ENCODE measurements around the gene LRRC36.

The LRRC36 gene

DNA sequence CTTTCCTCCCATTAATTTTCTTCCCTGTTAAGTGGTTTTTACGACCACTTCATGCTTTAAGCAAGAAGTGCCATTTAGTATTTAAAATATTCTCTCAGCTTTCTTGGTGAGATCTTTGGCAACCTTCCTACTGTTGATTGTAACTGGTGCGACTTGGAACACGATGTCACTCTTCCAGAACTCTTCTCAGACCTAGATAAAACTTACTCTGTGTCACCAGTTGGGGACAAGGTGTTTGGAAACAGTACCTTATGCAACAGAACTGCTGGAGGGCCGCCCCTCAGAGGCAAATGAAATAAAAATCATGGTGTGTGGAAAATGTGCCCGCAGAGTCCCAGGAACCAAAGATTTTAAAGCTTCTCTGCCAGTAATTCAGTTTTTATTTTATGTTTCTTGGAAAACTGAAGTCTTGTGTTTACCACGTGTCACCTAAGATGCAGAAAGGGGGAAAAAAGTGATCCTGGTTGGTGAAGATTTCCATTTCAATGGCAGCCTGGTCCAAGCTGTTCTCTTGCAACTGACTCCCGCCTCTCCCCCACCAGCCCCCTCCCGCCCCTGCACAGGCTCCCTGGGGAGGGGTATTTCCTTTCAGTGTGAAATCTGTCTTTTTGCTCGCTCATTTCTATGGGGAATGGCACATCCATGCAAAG, 97.1 kb downstream of the LRRC36 start:
- no peak overlapping the region for H3K9ac ChIP-seq (ENCODE audit: low read length)
- H3K9me3 ChIP-seq (ENCODE audit: insufficient read depth, low read length) = no peaks in the 10 kb centered on the region
- no peak overlapping the region for H3K27ac ChIP-seq (ENCODE audit: low read depth, low read length)
- no peaks in the 10 kb centered on the region for H3K27me3 ChIP-seq (ENCODE audit: low read length)
- H3K36me3 ChIP-seq (ENCODE audit: low read length) = no peaks in the 10 kb centered on the region
- no peak overlapping the region for H3K4me3 ChIP-seq (ENCODE audit: insufficient read depth, low read length, poor library complexity, severe bottlenecking)
- no peaks in the 10 kb centered on the region for H3F3A ChIP-seq (ENCODE audit: insufficient read depth)
- H3K9me2 ChIP-seq (replicated peaks; ENCODE audit: insufficient read depth, low read length) = no peaks in the 10 kb centered on the region
- no peaks in the 10 kb centered on the region for H4K20me1 ChIP-seq (ENCODE audit: low read depth, low read length)
- H3K79me2 ChIP-seq (ENCODE audit: insufficient read depth, low read length) = no peaks in the 10 kb centered on the region
- H2AFZ ChIP-seq (ENCODE audit: low read depth, low read length, severe bottlenecking) = no peak overlapping the region
- no peak for TF ChIP-seq EZH2phosphoT487 (conservative IDR thresholded peaks at IDR 0.05; ENCODE audit: low read length)
- TF ChIP-seq, protein P1, sequence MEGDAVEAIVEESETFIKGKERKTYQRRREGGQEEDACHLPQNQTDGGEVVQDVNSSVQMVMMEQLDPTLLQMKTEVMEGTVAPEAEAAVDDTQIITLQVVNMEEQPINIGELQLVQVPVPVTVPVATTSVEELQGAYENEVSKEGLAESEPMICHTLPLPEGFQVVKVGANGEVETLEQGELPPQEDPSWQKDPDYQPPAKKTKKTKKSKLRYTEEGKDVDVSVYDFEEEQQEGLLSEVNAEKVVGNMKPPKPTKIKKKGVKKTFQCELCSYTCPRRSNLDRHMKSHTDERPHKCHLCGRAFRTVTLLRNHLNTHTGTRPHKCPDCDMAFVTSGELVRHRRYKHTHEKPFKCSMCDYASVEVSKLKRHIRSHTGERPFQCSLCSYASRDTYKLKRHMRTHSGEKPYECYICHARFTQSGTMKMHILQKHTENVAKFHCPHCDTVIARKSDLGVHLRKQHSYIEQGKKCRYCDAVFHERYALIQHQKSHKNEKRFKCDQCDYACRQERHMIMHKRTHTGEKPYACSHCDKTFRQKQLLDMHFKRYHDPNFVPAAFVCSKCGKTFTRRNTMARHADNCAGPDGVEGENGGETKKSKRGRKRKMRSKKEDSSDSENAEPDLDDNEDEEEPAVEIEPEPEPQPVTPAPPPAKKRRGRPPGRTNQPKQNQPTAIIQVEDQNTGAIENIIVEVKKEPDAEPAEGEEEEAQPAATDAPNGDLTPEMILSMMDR (IDR thresholded peaks at IDR 0.05; ENCODE audit: insufficient read depth, low read length, poor library complexity, severe bottlenecking) = no peak
- H3K4me2 ChIP-seq (ENCODE audit: low read depth, low read length, poor library complexity, severe bottlenecking) = no peak overlapping the region

- no peaks in the 10 kb centered on the region for H3K27me3 ChIP-seq (ENCODE audit: low read length)
- H3K36me3 ChIP-seq (ENCODE audit: low read length) = no peaks in the 10 kb centered on the region
- no peaks in the 10 kb centered on the region for H4K20me1 ChIP-seq (ENCODE audit: low read depth, low read length)
- H3K9me3 ChIP-seq (ENCODE audit: insufficient read depth, low read length) = no peaks in the 10 kb centered on the region
- no peak overlapping the region for H3K4me3 ChIP-seq (ENCODE audit: insufficient read depth, low read length, poor library complexity, severe bottlenecking)
- no peaks in the 10 kb centered on the region for H3F3A ChIP-seq (ENCODE audit: insufficient read depth)
- no peak overlapping the region for H2AFZ ChIP-seq (ENCODE audit: low read depth, low read length, severe bottlenecking)
- TF ChIP-seq EZH2phosphoT487 (conservative IDR thresholded peaks at IDR 0.05; ENCODE audit: low read length) = no peak
- TF ChIP-seq, protein P1 (IDR thresholded peaks at IDR 0.05; ENCODE audit: insufficient read depth, low read length, poor library complexity, severe bottlenecking) = no peak
- no peak overlapping the region for H3K4me2 ChIP-seq (ENCODE audit: low read depth, low read length, poor library complexity, severe bottlenecking)
- no peaks in the 10 kb centered on the region for H3K79me2 ChIP-seq (ENCODE audit: insufficient read depth, low read length)
- no peaks in the 10 kb centered on the region for H3K9me2 ChIP-seq (replicated peaks; ENCODE audit: insufficient read depth, low read length)
- no peak overlapping the region for H3K9ac ChIP-seq (ENCODE audit: low read length)
- H3K27ac ChIP-seq (ENCODE audit: low read depth, low read length) = no peak overlapping the region
These were observed 97.6 kb downstream of the LRRC36 start for GRCh38 chr16:67424261-67424615.

DNA sequence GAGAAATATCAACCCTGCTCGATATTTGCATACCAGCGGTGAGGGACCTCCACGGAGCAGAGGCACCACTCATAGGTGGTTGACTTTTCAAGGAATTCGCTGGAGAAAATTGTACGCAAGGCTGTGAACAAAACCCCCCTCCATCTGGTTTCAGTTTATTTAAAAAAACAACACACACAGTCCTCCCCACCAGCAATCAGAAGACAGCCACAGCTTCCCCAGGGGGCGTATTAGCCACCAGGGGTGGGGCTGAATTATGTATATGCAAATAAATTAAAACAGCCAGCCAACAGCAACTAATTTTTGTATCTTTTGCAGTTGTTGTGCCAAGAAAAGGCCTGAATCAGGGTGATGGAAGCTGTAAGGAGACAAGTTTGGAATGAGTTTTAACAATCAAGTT, 98.4 kb downstream of the LRRC36 start:
- Histone ChIP-seq H3K9ac (ENCODE audit: low read length) (no peak overlapping the region), H3K4me3 (ENCODE audit: insufficient read depth, low read length, poor library complexity, severe bottlenecking) (no peak overlapping the region), H3K27ac (ENCODE audit: low read depth, low read length) (no peak overlapping the region), H3F3A (ENCODE audit: insufficient read depth) (no peaks in the 10 kb centered on the region), H3K36me3 (ENCODE audit: low read length) (no peaks in the 10 kb centered on the region), H3K9me3 (ENCODE audit: insufficient read depth, low read length) (no peaks in the 10 kb centered on the region), H3K4me2 (ENCODE audit: low read depth, low read length, poor library complexity, severe bottlenecking) (peak overlapping the region; percentile 13), H4K20me1 (ENCODE audit: low read depth, low read length) (no peaks in the 10 kb centered on the region), H3K9me2 (replicated peaks; ENCODE audit: insufficient read depth, low read length) (no peaks in the 10 kb centered on the region), H2AFZ (ENCODE audit: low read depth, low read length, severe bottlenecking) (no peak overlapping the region), H3K27me3 (ENCODE audit: low read length) (no peaks in the 10 kb centered on the region), H3K79me2 (ENCODE audit: insufficient read depth, low read length) (no peaks in the 10 kb centered on the region)
- TF ChIP-seq, protein P1 (IDR thresholded peaks at IDR 0.05; ENCODE audit: insufficient read depth, low read length, poor library complexity, severe bottlenecking) = no peak
- no peak for TF ChIP-seq EZH2phosphoT487 (conservative IDR thresholded peaks at IDR 0.05; ENCODE audit: low read length)

All from SU-DHL-6 (cell line).